ENCODE measurements around the gene CLEC7A.

Gene CLEC7A

DNA sequence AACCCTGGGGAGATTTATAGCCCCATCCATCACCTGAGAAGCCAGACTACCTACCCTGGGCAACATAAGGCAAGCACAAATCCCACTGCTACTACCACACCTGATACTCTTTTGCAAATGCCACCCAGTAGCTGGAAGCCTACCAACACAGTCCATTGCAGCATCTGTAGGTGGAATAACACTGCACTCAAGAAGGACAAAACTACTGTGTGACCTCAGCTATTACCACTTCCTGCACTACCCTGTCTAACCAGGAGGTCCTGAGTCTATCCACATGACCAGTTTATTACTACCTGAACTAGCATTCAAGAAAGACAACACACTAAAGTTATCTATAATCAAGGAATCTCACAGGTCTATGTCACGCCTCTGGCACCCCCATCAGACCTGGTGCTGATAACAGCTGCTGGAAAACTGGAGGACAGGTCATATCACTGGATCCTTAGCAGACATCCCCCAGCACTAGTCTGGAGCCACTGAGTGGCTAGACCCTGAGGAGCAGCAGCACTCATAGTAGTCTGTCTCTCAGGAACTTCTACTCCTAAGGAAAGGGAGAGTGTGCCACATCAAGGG, 28.3 kb downstream of the CLEC7A start (continued):
- TF ChIP-seq TCF7L2 (IDR thresholded peaks at IDR 0.05; ENCODE audit: borderline replicate concordance, low read depth, low read length) (no peak), ZNF585B (tag by site-specific recombination; IDR thresholded peaks at IDR 0.05) (no peak), ZNF24 (tag by site-specific recombination; IDR thresholded peaks at IDR 0.05) (no peak), OVOL3 (tag by site-specific recombination; IDR thresholded peaks at IDR 0.05) (no peak), ZNF677 (tag by site-specific recombination; IDR thresholded peaks at IDR 0.05) (no peak), ZNF501 (tag by site-specific recombination; IDR thresholded peaks at IDR 0.05) (no peak), MYNN (tag by site-specific recombination; IDR thresholded peaks at IDR 0.05; ENCODE audit: borderline replicate concordance) (no peak), ZSCAN16 (tag by site-specific recombination; IDR thresholded peaks at IDR 0.05) (no peak), ZNF558 (tag by site-specific recombination; IDR thresholded peaks at IDR 0.05) (no peak), BCL11A (tag by site-specific recombination; IDR thresholded peaks at IDR 0.05; ENCODE audit: low read depth) (no peak)
- TF ChIP-seq, protein P1, sequence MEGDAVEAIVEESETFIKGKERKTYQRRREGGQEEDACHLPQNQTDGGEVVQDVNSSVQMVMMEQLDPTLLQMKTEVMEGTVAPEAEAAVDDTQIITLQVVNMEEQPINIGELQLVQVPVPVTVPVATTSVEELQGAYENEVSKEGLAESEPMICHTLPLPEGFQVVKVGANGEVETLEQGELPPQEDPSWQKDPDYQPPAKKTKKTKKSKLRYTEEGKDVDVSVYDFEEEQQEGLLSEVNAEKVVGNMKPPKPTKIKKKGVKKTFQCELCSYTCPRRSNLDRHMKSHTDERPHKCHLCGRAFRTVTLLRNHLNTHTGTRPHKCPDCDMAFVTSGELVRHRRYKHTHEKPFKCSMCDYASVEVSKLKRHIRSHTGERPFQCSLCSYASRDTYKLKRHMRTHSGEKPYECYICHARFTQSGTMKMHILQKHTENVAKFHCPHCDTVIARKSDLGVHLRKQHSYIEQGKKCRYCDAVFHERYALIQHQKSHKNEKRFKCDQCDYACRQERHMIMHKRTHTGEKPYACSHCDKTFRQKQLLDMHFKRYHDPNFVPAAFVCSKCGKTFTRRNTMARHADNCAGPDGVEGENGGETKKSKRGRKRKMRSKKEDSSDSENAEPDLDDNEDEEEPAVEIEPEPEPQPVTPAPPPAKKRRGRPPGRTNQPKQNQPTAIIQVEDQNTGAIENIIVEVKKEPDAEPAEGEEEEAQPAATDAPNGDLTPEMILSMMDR (tag by site-specific recombination; IDR thresholded peaks at IDR 0.05), result no peak

DNA sequence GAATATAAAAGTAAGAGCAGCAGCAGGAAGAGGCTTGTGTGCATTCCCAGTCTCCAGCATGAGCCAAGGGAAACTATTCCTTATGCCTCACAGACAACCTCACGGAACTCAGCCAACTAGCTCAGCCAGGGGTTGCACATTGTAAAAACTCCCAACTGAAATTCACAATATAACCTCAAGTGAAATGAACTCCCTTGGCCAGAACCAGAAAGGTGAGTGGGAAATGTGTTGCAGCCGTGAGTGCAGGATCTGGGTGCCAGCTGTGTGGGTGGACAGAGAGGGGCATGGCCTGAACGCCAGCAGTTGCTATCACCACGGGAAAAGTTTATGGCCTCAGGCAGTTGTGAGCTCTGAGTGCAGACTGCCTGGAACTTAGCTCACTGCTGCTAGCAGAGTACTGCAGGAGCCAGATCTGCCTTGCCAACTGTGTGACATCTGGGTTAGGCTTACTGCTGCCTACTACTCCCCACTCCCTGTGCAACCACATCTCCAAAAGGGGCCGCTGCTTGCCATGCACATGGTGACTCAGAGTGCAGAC, 28.9 kb downstream of the CLEC7A start:
- H3K9me3 ChIP-seq (ENCODE audit: control insufficient read depth, insufficient read depth, low read depth, low read length), result no peaks in the 10 kb centered on the region
- CTCF ChIA-PET, result no interaction called here
- TF ChIP-seq ZNF510 (tag by site-specific recombination; IDR thresholded peaks at IDR 0.05; ENCODE audit: insufficient replicate concordance) (no peak), ZBTB17 (tag by site-specific recombination; IDR thresholded peaks at IDR 0.05) (0 out of 2 replicates have a peak, but pooled peaks have one; percentile 27), ZFHX2 (tag by site-specific recombination; conservative IDR thresholded peaks at IDR 0.05) (peak; percentile 44)
- TF ChIP-seq, protein P2, sequence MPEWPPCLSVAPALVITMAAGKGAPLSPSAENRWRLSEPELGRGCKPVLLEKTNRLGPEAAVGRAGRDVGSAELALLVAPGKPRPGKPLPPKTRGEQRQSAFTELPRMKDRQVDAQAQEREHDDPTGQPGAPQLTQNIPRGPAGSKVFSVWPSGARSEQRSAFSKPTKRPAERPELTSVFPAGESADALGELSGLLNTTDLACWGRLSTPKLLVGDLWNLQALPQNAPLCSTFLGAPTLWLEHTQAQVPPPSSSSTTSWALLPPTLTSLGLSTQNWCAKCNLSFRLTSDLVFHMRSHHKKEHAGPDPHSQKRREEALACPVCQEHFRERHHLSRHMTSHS (tag by site-specific recombination; IDR thresholded peaks at IDR 0.05), result no peak
- H3K36me3 ChIP-seq (ENCODE audit: control insufficient read depth in 2 of 2, insufficient read depth in 1 of 2, low read length in 2 of 2), result no peaks in the 10 kb centered on the region
- no peak overlapping the region for H3K4me3 ChIP-seq (ENCODE audit: low read depth, low read length)
- no peaks in the 10 kb centered on the region for H3K4me1 ChIP-seq (ENCODE audit: control insufficient read depth, insufficient read depth, low read length)
- POLR2A ChIA-PET, result no interaction called here
- H3K27ac ChIP-seq (ENCODE audit: extremely low read depth, low read depth, low read length), result no peak overlapping the region

DNA sequence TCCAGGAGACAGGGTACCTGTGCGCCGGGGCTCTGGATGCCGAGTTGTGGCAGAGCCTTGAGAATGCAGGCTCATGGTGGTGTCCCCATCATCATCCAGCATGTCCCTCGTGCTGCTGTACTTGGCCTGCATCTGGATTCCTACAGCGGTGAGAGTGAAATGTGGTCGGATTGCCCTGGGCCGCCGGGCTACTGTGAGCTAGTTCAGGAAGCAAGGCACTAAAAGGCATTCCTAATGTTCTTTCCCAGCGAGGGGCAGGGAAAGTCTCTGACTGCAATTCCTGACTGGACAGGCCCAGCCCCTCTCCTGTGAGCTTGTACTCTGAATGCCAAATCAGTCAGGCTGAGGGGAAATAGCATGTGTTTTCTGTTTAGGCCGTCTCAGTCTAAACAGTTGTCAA, 31.2 kb downstream of the CLEC7A start, which contains the start of gene CLEC1A:
TSS of gene CLEC1A (minus strand) at position 195 of the 400 bp plus-strand sequence. CDS start at position 132, 63 bp downstream.
- ChIA-PET CTCF (no interaction called here), POLR2A (no interaction called here)
- Histone ChIP-seq H3K27ac (ENCODE audit: extremely low read depth, low read depth, low read length) (no peak within 1 kb of the TSS), H3K36me3 (ENCODE audit: control insufficient read depth in 2 of 2, insufficient read depth in 1 of 2, low read length in 2 of 2) (no peaks in the 10 kb centered on the region), H3K4me3 (ENCODE audit: low read depth, low read length) (no peak within 1 kb of the TSS), H3K4me1 (ENCODE audit: control insufficient read depth, insufficient read depth, low read length) (no peaks in the 10 kb centered on the region), H3K9me3 (ENCODE audit: control insufficient read depth, insufficient read depth, low read depth, low read length) (no peaks in the 10 kb centered on the region)
- TF ChIP-seq, protein P3, sequence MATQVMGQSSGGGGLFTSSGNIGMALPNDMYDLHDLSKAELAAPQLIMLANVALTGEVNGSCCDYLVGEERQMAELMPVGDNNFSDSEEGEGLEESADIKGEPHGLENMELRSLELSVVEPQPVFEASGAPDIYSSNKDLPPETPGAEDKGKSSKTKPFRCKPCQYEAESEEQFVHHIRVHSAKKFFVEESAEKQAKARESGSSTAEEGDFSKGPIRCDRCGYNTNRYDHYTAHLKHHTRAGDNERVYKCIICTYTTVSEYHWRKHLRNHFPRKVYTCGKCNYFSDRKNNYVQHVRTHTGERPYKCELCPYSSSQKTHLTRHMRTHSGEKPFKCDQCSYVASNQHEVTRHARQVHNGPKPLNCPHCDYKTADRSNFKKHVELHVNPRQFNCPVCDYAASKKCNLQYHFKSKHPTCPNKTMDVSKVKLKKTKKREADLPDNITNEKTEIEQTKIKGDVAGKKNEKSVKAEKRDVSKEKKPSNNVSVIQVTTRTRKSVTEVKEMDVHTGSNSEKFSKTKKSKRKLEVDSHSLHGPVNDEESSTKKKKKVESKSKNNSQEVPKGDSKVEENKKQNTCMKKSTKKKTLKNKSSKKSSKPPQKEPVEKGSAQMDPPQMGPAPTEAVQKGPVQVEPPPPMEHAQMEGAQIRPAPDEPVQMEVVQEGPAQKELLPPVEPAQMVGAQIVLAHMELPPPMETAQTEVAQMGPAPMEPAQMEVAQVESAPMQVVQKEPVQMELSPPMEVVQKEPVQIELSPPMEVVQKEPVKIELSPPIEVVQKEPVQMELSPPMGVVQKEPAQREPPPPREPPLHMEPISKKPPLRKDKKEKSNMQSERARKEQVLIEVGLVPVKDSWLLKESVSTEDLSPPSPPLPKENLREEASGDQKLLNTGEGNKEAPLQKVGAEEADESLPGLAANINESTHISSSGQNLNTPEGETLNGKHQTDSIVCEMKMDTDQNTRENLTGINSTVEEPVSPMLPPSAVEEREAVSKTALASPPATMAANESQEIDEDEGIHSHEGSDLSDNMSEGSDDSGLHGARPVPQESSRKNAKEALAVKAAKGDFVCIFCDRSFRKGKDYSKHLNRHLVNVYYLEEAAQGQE (tag by site-specific recombination; IDR thresholded peaks at IDR 0.05), result no peak
